Measurements from ENCODE around the gene NSDHL.
A peak's percentile ranks its signal among the peaks of the same experiment; 100 is the strongest.
"Not testable (repeated sequence)": the region's sequence is repeated elsewhere in the genome, so short reads cannot be mapped to it uniquely, and the experiment has no call there.

The NSDHL gene

GRCh38 chrX:152830312-152831305 lies at the start of gene NSDHL, which contains the start of gene CETN2:
TSS of gene NSDHL (plus strand) at chrX:152831063. CDS start at chrX:152846325, 15,262 bp downstream.
TSS of gene CETN2 (minus strand) at chrX:152830757. CDS start at chrX:152830710, 47 bp downstream.
- DNase-seq (ENCODE audit: low read depth in 2 of 2): peak; percentile 84 to 88

GRCh38 chrX:152787062-152787461 lies 43.8 kb upstream of the NSDHL start:
- not testable (repeated sequence) for DNase-seq (ENCODE audit: low read depth in 2 of 2)

GRCh38 chrX:152798945-152799344 lies 31.9 kb upstream of the NSDHL start:
- DNase-seq (ENCODE audit: low read depth in 2 of 2): no peak

GRCh38 chrX:152806035-152806434 lies 24.8 kb upstream of the NSDHL start:
- no peak for DNase-seq (ENCODE audit: low read depth in 2 of 2)

GRCh38 chrX:152810403-152810802 lies 20.5 kb upstream of the NSDHL start:
- DNase-seq (ENCODE audit: low read depth in 2 of 2): no peak

- no peak for DNase-seq (ENCODE audit: low read depth in 2 of 2)
These were observed 17.7 kb upstream of the NSDHL start for GRCh38 chrX:152813206-152813605.

- DNase-seq (ENCODE audit: low read depth in 2 of 2): no peak
These were observed 16.8 kb upstream of the NSDHL start for GRCh38 chrX:152814048-152814447.

- DNase-seq (ENCODE audit: low read depth in 2 of 2): no peak
These were observed 13.6 kb upstream of the NSDHL start for GRCh38 chrX:152817078-152817764.

GRCh38 chrX:152818356-152818755 lies 12.5 kb upstream of the NSDHL start:
- no peak for DNase-seq (ENCODE audit: low read depth in 2 of 2)

- DNase-seq (ENCODE audit: low read depth in 2 of 2): no peak
These were observed 11.6 kb upstream of the NSDHL start for GRCh38 chrX:152819266-152819665.

GRCh38 chrX:152819732-152820131 lies 11.1 kb upstream of the NSDHL start:
- DNase-seq (ENCODE audit: low read depth in 2 of 2): no peak

GRCh38 chrX:152821145-152821765 lies 9.6 kb upstream of the NSDHL start:
- DNase-seq (ENCODE audit: low read depth in 2 of 2): no peak

GRCh38 chrX:152822383-152823086 lies 8.3 kb upstream of the NSDHL start:
- DNase-seq (ENCODE audit: low read depth in 2 of 2): no peak

GRCh38 chrX:152823657-152824056 lies 7.2 kb upstream of the NSDHL start:
- no peak for DNase-seq (ENCODE audit: low read depth in 2 of 2)

- no peak for DNase-seq (ENCODE audit: low read depth in 2 of 2)
These were observed 6.0 kb upstream of the NSDHL start for GRCh38 chrX:152824841-152825374.

GRCh38 chrX:152831391-152831790 lies 528 bp downstream of the NSDHL start:
- DNase-seq (ENCODE audit: low read depth in 2 of 2): no peak

GRCh38 chrX:152832520-152832919 lies 1.7 kb downstream of the NSDHL start:
- no peak for DNase-seq (ENCODE audit: low read depth in 2 of 2)

- DNase-seq (ENCODE audit: low read depth in 2 of 2): no peak
These were observed 2.5 kb downstream of the NSDHL start for GRCh38 chrX:152833378-152833777.

GRCh38 chrX:152835470-152835869 lies 4.6 kb downstream of the NSDHL start:
- DNase-seq (ENCODE audit: low read depth in 2 of 2): not testable (repeated sequence)

- no peak for DNase-seq (ENCODE audit: low read depth in 2 of 2)
These were observed 12.0 kb downstream of the NSDHL start for GRCh38 chrX:152842772-152843338.

GRCh38 chrX:152843852-152844251 lies 13.0 kb downstream of the NSDHL start:
- DNase-seq (ENCODE audit: low read depth in 2 of 2): no peak
